Measurements from ENCODE around the gene GRK2. TPM values are rescaled to one million over a fixed set of nuclear protein-coding genes. Genes with fewer than 3 reads are reported as not detected.
A peak's percentile ranks its signal among the peaks of the same experiment; 100 is the strongest.
"Not testable (repeated sequence)": the region's sequence is repeated elsewhere in the genome, so short reads cannot be mapped to it uniquely, and the experiment has no call there.

Gene GRK2
- polyA plus RNA-seq, 1 donor from 2014 or later: 47.3 TPM

DNA sequence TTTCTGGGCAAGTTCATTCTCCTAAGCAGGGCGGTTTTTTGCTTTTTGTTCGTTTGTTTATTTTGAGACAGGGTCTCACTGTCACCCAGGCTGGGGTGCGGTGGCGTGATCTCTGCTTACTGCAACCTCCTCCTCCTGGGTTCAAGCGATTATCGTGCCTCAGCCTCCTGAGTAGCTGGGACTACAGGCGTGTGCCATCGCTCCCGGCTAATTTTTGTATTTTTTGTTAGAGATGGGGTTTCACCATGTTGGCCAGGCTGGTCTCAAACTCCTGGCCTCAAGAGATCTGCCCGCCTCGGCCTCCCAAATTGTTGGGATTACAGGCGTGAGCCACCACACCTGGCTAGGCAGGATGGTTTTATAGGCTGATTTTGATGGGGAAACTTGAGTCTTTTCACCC is 52.6 kb downstream of the GRK2 start:
- not testable (repeated sequence) for H2AFZ ChIP-seq (ENCODE audit: low read depth, low read length); H3K27me3 ChIP-seq (ENCODE audit: insufficient read depth, low read depth, low read length); H3K9me3 ChIP-seq (ENCODE audit: low read length); H4K20me1 ChIP-seq (ENCODE audit: insufficient read depth); H3K27ac ChIP-seq (ENCODE audit: low read length); H3K36me3 ChIP-seq (ENCODE audit: insufficient read depth, low read length); H3F3A ChIP-seq (ENCODE audit: insufficient read depth, low read length, poor library complexity, severe bottlenecking); H3K9ac ChIP-seq (ENCODE audit: low read length); H3K9me2 ChIP-seq (ENCODE audit: insufficient read depth, low read length)
- peak overlapping the region; percentile 83 for H3K4me2 ChIP-seq (ENCODE audit: low read length)
- peaks cover 11% of the 10 kb centered on the region for H3K79me2 ChIP-seq (replicated peaks; ENCODE audit: insufficient read depth, low read length)
- peak overlapping the region; percentile 74 for H3K4me3 ChIP-seq (ENCODE audit: low read length)

DNA sequence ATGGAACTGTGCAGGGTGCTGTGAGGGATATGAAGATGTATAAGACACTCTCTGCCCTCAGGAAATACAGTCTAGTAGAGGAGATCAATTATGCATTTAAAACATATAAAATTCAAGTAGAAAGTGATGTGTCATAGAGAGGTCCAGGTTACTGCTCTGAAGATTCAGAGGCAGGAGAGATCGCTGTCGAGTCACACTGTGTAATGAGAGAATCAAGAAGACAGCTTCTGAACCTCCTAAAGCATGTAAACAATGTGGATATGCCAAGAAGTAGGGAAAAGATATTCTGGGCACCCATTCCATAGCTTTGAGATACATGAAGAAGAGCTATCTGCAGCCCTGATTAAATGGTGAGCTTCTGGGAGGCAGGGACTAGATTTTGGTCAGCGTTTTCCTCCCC is 53.7 kb downstream of the GRK2 start:
- no peak overlapping the region for H3K9ac ChIP-seq (ENCODE audit: low read length)
- no peak overlapping the region for H2AFZ ChIP-seq (ENCODE audit: low read depth, low read length)
- TF ChIP-seq, protein P1, sequence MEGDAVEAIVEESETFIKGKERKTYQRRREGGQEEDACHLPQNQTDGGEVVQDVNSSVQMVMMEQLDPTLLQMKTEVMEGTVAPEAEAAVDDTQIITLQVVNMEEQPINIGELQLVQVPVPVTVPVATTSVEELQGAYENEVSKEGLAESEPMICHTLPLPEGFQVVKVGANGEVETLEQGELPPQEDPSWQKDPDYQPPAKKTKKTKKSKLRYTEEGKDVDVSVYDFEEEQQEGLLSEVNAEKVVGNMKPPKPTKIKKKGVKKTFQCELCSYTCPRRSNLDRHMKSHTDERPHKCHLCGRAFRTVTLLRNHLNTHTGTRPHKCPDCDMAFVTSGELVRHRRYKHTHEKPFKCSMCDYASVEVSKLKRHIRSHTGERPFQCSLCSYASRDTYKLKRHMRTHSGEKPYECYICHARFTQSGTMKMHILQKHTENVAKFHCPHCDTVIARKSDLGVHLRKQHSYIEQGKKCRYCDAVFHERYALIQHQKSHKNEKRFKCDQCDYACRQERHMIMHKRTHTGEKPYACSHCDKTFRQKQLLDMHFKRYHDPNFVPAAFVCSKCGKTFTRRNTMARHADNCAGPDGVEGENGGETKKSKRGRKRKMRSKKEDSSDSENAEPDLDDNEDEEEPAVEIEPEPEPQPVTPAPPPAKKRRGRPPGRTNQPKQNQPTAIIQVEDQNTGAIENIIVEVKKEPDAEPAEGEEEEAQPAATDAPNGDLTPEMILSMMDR (IDR thresholded peaks at IDR 0.05; ENCODE audit: poor library complexity, severe bottlenecking): no peak
- TF ChIP-seq SMC3 (conservative IDR thresholded peaks at IDR 0.05; ENCODE audit: poor library complexity): no peak
- TF ChIP-seq EP300 (conservative IDR thresholded peaks at IDR 0.05; ENCODE audit: poor library complexity, severe bottlenecking): no peak
- no peak for TF ChIP-seq MXI1 (conservative IDR thresholded peaks at IDR 0.05; ENCODE audit: poor library complexity, severe bottlenecking)
- TF ChIP-seq, protein P2, sequence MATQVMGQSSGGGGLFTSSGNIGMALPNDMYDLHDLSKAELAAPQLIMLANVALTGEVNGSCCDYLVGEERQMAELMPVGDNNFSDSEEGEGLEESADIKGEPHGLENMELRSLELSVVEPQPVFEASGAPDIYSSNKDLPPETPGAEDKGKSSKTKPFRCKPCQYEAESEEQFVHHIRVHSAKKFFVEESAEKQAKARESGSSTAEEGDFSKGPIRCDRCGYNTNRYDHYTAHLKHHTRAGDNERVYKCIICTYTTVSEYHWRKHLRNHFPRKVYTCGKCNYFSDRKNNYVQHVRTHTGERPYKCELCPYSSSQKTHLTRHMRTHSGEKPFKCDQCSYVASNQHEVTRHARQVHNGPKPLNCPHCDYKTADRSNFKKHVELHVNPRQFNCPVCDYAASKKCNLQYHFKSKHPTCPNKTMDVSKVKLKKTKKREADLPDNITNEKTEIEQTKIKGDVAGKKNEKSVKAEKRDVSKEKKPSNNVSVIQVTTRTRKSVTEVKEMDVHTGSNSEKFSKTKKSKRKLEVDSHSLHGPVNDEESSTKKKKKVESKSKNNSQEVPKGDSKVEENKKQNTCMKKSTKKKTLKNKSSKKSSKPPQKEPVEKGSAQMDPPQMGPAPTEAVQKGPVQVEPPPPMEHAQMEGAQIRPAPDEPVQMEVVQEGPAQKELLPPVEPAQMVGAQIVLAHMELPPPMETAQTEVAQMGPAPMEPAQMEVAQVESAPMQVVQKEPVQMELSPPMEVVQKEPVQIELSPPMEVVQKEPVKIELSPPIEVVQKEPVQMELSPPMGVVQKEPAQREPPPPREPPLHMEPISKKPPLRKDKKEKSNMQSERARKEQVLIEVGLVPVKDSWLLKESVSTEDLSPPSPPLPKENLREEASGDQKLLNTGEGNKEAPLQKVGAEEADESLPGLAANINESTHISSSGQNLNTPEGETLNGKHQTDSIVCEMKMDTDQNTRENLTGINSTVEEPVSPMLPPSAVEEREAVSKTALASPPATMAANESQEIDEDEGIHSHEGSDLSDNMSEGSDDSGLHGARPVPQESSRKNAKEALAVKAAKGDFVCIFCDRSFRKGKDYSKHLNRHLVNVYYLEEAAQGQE (IDR thresholded peaks at IDR 0.05; ENCODE audit: borderline replicate concordance): no peak
- TF ChIP-seq RAD21 (conservative IDR thresholded peaks at IDR 0.05): no peak
- no peak for TF ChIP-seq TAF1 (IDR thresholded peaks at IDR 0.05; ENCODE audit: low read depth)
- TF ChIP-seq POLR2AphosphoS5 (IDR thresholded peaks at IDR 0.05): no peak
- no peak for TF ChIP-seq EZH2 (IDR thresholded peaks at IDR 0.05; ENCODE audit: borderline replicate concordance, insufficient read depth, low read length, poor library complexity, severe bottlenecking)
- no peaks in the 10 kb centered on the region for H3K27me3 ChIP-seq (ENCODE audit: insufficient read depth, low read depth, low read length)
- no peak overlapping the region for H3K4me3 ChIP-seq (ENCODE audit: low read length)
- no peaks in the 10 kb centered on the region for H3F3A ChIP-seq (ENCODE audit: insufficient read depth, low read length, poor library complexity, severe bottlenecking)
- no peak overlapping the region for H3K4me2 ChIP-seq (ENCODE audit: low read length)
- H3K36me3 ChIP-seq (ENCODE audit: insufficient read depth, low read length): no peaks in the 10 kb centered on the region
- no peaks in the 10 kb centered on the region for H4K20me1 ChIP-seq (ENCODE audit: insufficient read depth)
- H3K27ac ChIP-seq (ENCODE audit: low read length): no peak overlapping the region
- no peaks in the 10 kb centered on the region for H3K9me3 ChIP-seq (ENCODE audit: low read length)
- no peaks in the 10 kb centered on the region for H3K9me2 ChIP-seq (ENCODE audit: insufficient read depth, low read length)
- peaks cover 11% of the 10 kb centered on the region for H3K79me2 ChIP-seq (replicated peaks; ENCODE audit: insufficient read depth, low read length)

DNA sequence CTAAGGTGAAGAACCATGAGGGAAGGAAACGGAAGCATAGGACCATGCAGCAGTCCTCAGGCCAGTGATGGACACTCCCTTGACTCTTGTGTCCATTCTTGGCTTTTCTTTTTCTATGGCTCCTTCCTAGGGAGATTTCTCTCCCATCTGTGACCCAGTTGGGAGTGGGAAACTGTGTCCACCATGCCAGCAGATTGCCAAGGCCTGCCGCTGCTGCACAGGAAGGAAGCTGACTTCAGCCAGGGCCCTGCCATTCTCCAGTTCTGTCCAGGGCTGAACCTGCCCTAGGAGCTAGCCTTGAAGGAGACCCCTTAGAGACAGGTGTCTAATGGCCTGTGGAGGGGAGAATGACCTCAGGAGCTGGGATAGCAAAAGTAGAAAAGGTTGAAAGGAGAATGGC is 54.4 kb downstream of the GRK2 start:
- no peak overlapping the region for H3K9ac ChIP-seq (ENCODE audit: low read length)
- no peak overlapping the region for H3K4me2 ChIP-seq (ENCODE audit: low read length)
- H3K79me2 ChIP-seq (replicated peaks; ENCODE audit: insufficient read depth, low read length): peaks cover 11% of the 10 kb centered on the region
- no peaks in the 10 kb centered on the region for H4K20me1 ChIP-seq (ENCODE audit: insufficient read depth)
- no peaks in the 10 kb centered on the region for H3K9me3 ChIP-seq (ENCODE audit: low read length)
- H3K4me3 ChIP-seq (ENCODE audit: low read length): no peak overlapping the region
- H3K27ac ChIP-seq (ENCODE audit: low read length): no peak overlapping the region
- no peak overlapping the region for H2AFZ ChIP-seq (ENCODE audit: low read depth, low read length)
- TF ChIP-seq TAF1 (IDR thresholded peaks at IDR 0.05; ENCODE audit: low read depth) (no peak), MXI1 (conservative IDR thresholded peaks at IDR 0.05; ENCODE audit: poor library complexity, severe bottlenecking) (no peak), EZH2 (IDR thresholded peaks at IDR 0.05; ENCODE audit: borderline replicate concordance, insufficient read depth, low read length, poor library complexity, severe bottlenecking) (no peak), POLR2AphosphoS5 (IDR thresholded peaks at IDR 0.05) (no peak), EP300 (conservative IDR thresholded peaks at IDR 0.05; ENCODE audit: poor library complexity, severe bottlenecking) (no peak), RAD21 (conservative IDR thresholded peaks at IDR 0.05) (no peak), SMC3 (conservative IDR thresholded peaks at IDR 0.05; ENCODE audit: poor library complexity) (no peak)
- TF ChIP-seq, protein P2 (IDR thresholded peaks at IDR 0.05; ENCODE audit: borderline replicate concordance): no peak
- TF ChIP-seq, protein P1 (IDR thresholded peaks at IDR 0.05; ENCODE audit: poor library complexity, severe bottlenecking): no peak
- H3F3A ChIP-seq (ENCODE audit: insufficient read depth, low read length, poor library complexity, severe bottlenecking): no peaks in the 10 kb centered on the region
- no peaks in the 10 kb centered on the region for H3K27me3 ChIP-seq (ENCODE audit: insufficient read depth, low read depth, low read length)
- no peaks in the 10 kb centered on the region for H3K36me3 ChIP-seq (ENCODE audit: insufficient read depth, low read length)
- H3K9me2 ChIP-seq (ENCODE audit: insufficient read depth, low read length): no peaks in the 10 kb centered on the region

Measured in neural cell (in vitro differentiated cells).